Psoas muscle (tissue), 8 donors: ENCODE measurements around the gene TMEM59L. TPM values are rescaled to one million over a fixed set of nuclear protein-coding genes. Genes with fewer than 3 reads are reported as not detected.

ENCODE experiments used
- ATAC-seq, 4 donors: fragments of 200-7000 bp; cut with Tn5 transposase; one replicate each; pipeline ENCODE4 v1.9.1; 2020; ENCODE audit warnings: moderate library complexity in 3 of 4, mild to moderate bottlenecking in 2 of 4
- DNase-seq, 2 donors: peaks; one replicate each; pipeline ENCODE4 v3.0.0-alpha.2; 2020
- H3K27ac ChIP-seq: fragments of 200-600 bp; one replicate; pipeline ENCODE4 v1.8.0; 2022
- H3K27me3 ChIP-seq, 3 donors: fragments of 200-600 bp in 1 of 3; one replicate each; pipeline versions ENCODE4 v1.6.1 to v1.8.0; 2013 to 2022; ENCODE audit warnings: low read length in 2 of 3, mild to moderate bottlenecking in 2 of 3, moderate library complexity in 1 of 3; ENCODE audit not compliant: insufficient read depth in 3 of 3
- H3K36me3 ChIP-seq, 2 donors: fragments of 200-600 bp in 1 of 2; one replicate each; pipeline versions ENCODE4 v1.6.1 to v1.8.0; 2013 to 2022; ENCODE audit warnings: low read depth in 1 of 2, mild to moderate bottlenecking in 1 of 2, moderate library complexity in 1 of 2; ENCODE audit not compliant: insufficient read depth in 1 of 2
- H3K4me1 ChIP-seq: fragments of 200-600 bp; one replicate; pipeline ENCODE4 v1.8.0; 2022
- H3K4me3 ChIP-seq: fragments of 200-600 bp; one replicate; pipeline ENCODE4 v1.8.0; 2022; ENCODE audit warnings: mild to moderate bottlenecking
- H3K9me3 ChIP-seq: fragments of 200-600 bp; one replicate; pipeline ENCODE4 v1.8.0; 2022
- WGBS, 3 donors: extraction: QIAGEN DNeasy Blood & Tissue Kit; methylation state at CpG; one replicate each; pipeline versions ENCODE4 v1.1.6 to v1.1.7; 2013; 5-methylcytosine and 5-hydroxymethylcytosine counted together
- intact Hi-C, 2 donors: fragments of 100-400 bp; cut with DNase I; formaldehyde crosslinking; loops; one replicate each; pipeline versions ENCODE4 v1.11.0 to v1.14.2; 2022
- polyA plus RNA-seq, 3 donors: library from polyadenylated mRNA; stranded (reverse); fragments of 200-250 nt; gene quantifications; one replicate each; pipeline ENCODE4 v1.2.3, GENCODE V29; 2013
- total RNA-seq, 4 donors: library from RNA; stranded (reverse); fragmentation: NEBNext Ultra II Directional in 2 of 4; extraction: Animal tissue kit (Norgen Biotek cat#: 25700) in 2 of 4; gene quantifications; one replicate each; pipeline versions ENCODE4 v1.2.1 to v1.2.4, GENCODE V29; 2021 to 2023
- TF ChIP-seq, protein P1 (sequence below): fragments of 200-600 bp; IDR thresholded peaks from one replicate; pipeline ENCODE4 v1.8.0; 2022; ENCODE audit warnings: antibody characterized with exemption
- donor health status: healthy with polysubstance abuse.
- donor health status: DM: no; HTN: no; CAD: no; lungs with moderate emphysema.
- donor health status: Bipolar disorder and iron deficiency.
- donor health status: healthy.
- donor health status: DM: yes; HTN: yes; CAD: no.
- donor health status: DM: no; HTN: no; CAD: no.
- donor health status: DM: no; HTN: no; CAD: no.
- donor health status: DM: yes; HTN: yes; CAD: no.

TMEM59L gene
- total and polyA plus RNA-seq, 7 donors = 0.79 to 4.8 (median 2.5) TPM

- DNase-seq = no peak
- Histone ChIP-seq H3K27me3 (no peaks in the 10 kb centered on the region), H3K4me1 (peaks cover 25% of the 10 kb centered on the region), H3K27ac (no peak overlapping the region), H3K9me3 (no peaks in the 10 kb centered on the region), H3K4me3 (no peak overlapping the region), H3K36me3 (peaks cover 0 to 28% of the 10 kb centered on the region in 2 donors)
- ATAC-seq = no peak
- TF ChIP-seq, protein P1, sequence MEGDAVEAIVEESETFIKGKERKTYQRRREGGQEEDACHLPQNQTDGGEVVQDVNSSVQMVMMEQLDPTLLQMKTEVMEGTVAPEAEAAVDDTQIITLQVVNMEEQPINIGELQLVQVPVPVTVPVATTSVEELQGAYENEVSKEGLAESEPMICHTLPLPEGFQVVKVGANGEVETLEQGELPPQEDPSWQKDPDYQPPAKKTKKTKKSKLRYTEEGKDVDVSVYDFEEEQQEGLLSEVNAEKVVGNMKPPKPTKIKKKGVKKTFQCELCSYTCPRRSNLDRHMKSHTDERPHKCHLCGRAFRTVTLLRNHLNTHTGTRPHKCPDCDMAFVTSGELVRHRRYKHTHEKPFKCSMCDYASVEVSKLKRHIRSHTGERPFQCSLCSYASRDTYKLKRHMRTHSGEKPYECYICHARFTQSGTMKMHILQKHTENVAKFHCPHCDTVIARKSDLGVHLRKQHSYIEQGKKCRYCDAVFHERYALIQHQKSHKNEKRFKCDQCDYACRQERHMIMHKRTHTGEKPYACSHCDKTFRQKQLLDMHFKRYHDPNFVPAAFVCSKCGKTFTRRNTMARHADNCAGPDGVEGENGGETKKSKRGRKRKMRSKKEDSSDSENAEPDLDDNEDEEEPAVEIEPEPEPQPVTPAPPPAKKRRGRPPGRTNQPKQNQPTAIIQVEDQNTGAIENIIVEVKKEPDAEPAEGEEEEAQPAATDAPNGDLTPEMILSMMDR = no peak
- intact Hi-C loops = no loop called here
- 90 to 94% (median 93%) methylated on average over 5 of the region's 5 CpGs for WGBS, 3 donors
These were observed 54.1 kb downstream of the TMEM59L start for GRCh38 chr19:18666784-18667183.

GRCh38 chr19:18667531-18668251, 55.0 kb downstream of the TMEM59L start:
- peak in 1 of 4 donors; percentile 54 for ATAC-seq
- Histone ChIP-seq H3K36me3 (peaks cover 0 to 28% of the 10 kb centered on the region in 2 donors), H3K27ac (no peak overlapping the region), H3K9me3 (no peaks in the 10 kb centered on the region), H3K4me1 (peaks cover 31% of the 10 kb centered on the region), H3K27me3 (no peaks in the 10 kb centered on the region), H3K4me3 (no peak overlapping the region)
- DNase-seq = peak in 1 of 2 donors; percentile 42
- 89 to 96% (median 90%) methylated on average over 50 to 55 of the region's 55 CpGs for whole genome bisulfite sequencing, 3 donors
- intact Hi-C loops = no loop called here
- TF ChIP-seq, protein P1 = no peak

DNA sequence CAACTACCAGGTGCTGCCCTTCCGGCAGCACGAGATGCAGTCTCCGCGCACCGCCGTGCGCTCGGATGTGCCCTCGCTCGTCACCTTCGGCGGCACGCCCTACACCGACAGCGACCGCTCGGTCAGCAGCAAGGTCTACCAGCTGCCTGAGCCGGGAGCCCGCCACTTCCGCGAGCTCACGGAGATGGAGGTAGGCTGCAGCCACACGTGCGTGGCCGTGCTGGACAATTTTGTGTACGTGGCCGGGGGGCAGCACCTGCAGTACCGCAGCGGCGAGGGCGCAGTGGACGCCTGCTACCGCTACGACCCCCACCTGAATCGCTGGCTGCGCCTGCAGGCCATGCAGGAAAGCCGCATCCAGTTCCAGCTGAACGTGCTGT, 55.6 kb downstream of the TMEM59L start:
- Histone ChIP-seq H3K36me3 (peaks cover 0 to 28% of the 10 kb centered on the region in 2 donors), H3K9me3 (no peaks in the 10 kb centered on the region), H3K27ac (no peak overlapping the region), H3K4me3 (no peak overlapping the region), H3K27me3 (no peaks in the 10 kb centered on the region), H3K4me1 (peaks cover 30% of the 10 kb centered on the region)
- WGBS, 3 donors = 94 to 97% (median 97%) methylated on average over 38 of the region's 38 CpGs
- intact Hi-C loops = no loop called here
- DNase-seq (peak in 1 of 2 donors; percentile 47), ATAC-seq (no peak)
- TF ChIP-seq, protein P1 = no peak

DNA sequence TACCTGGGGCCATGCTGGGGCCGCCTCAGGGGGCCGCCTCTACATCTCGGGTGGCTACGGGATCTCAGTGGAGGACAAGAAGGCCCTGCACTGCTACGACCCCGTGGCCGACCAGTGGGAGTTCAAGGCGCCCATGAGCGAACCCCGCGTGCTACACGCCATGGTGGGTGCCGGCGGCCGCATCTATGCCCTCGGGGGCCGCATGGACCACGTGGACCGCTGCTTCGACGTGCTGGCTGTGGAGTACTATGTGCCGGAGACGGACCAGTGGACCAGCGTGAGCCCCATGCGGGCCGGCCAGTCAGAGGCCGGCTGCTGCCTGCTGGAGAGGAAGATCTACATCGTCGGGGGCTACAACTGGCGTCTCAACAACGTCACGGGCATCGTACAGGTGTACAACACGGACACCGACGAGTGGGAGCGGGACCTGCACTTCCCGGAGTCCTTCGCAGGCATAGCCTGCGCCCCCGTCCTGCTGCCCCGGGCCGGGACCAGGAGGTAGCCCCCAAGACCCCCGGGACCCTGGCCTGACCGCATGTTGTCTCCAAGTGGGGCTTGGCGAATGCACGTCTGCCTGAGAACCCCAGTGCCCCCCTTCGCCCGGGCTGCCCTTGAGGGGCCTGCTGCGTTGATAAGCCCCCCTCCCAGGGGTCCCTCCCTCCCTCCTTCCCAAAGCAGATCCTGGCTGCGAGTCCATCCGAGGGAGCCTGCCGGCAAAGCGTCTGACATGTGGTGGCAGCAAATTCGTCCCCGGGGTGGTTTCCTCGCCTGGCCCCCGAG, 56.3 kb downstream of the TMEM59L start:
- no peak for DNase-seq
- WGBS, 3 donors = 95 to 96% (median 96%) methylated on average over 54 to 58 of the region's 58 CpGs
- H3K36me3 ChIP-seq = peaks cover 0 to 28% of the 10 kb centered on the region in 2 donors
- H3K27me3 ChIP-seq = no peaks in the 10 kb centered on the region
- no peak overlapping the region for H3K27ac ChIP-seq
- H3K4me3 ChIP-seq = no peak overlapping the region
- intact Hi-C loops = no loop called here
- no peaks in the 10 kb centered on the region for H3K9me3 ChIP-seq
- H3K4me1 ChIP-seq = peaks cover 27% of the 10 kb centered on the region
- ATAC-seq = no peak
- TF ChIP-seq, protein P1 = no peak
